Breast epithelium (tissue), 4 donors: ENCODE results near the gene FBXL13. TPM values are rescaled to one million over a fixed set of nuclear protein-coding genes. Genes with fewer than 3 reads are reported as not detected.

Experiments used
- DNase-seq, 2 donors: peaks; one replicate each; pipeline ENCODE4 v3.0.0-alpha.2; 2019; ENCODE audit warnings: low spot score in 2 of 2
- H3K27ac ChIP-seq, 2 donors: fragments of 200-600 bp; sonication (generic) in 1 of 2; one replicate each; pipeline ENCODE4 v1.5.1; 2016 to 2019; ENCODE audit warnings: mild to moderate bottlenecking in 1 of 2
- H3K27me3 ChIP-seq, 2 donors: fragments of 200-600 bp; sonication (generic) in 1 of 2; one replicate each; pipeline versions ENCODE4 v1.5.1 to v1.6.0; 2017 to 2019; ENCODE audit warnings: control low read depth in 1 of 2, mild to moderate bottlenecking in 1 of 2
- H3K36me3 ChIP-seq: fragments of 200-600 bp; one replicate; pipeline ENCODE4 v1.5.1; 2019
- H3K4me1 ChIP-seq, 2 donors: fragments of 200-600 bp; sonication (generic); one replicate each; pipeline ENCODE4 v1.5.1; 2016 to 2019; ENCODE audit warnings: control low read depth in 1 of 2
- H3K4me3 ChIP-seq, 3 donors: fragments of 200-600 bp; sonication (generic); 1 replicate in 2 of 3; 2 replicates in 1 of 3; pipeline ENCODE4 v1.5.1; 2016 to 2019; ENCODE audit warnings: mild to moderate bottlenecking in 3 of 3, moderate library complexity in 2 of 3
- H3K9me3 ChIP-seq, 2 donors: fragments of 200-600 bp; sonication (generic) in 1 of 2; one replicate each; pipeline ENCODE4 v1.5.1; 2016 to 2019; ENCODE audit warnings: control low read depth in 1 of 2
- CTCF ChIP-seq, 3 donors: fragments of 450-650 bp; IDR thresholded peaks; one replicate each; pipeline ENCODE4 v1.5.1; 2016 to 2017; ENCODE audit warnings: antibody characterized with exemption in 3 of 3, mild to moderate bottlenecking in 3 of 3, moderate library complexity in 3 of 3
- POLR2A ChIP-seq: fragments of 450-650 bp; IDR thresholded peaks from one replicate; pipeline ENCODE4 v1.6.1; 2016; ENCODE audit warnings: antibody characterized with exemption, mild to moderate bottlenecking, moderate library complexity
- POLR2AphosphoS5 ChIP-seq, 3 donors: sonication (generic); formaldehyde crosslinking; IDR thresholded peaks; one replicate each; pipeline ENCODE4 v1.6.1; 2017; ENCODE audit warnings: antibody characterized with exemption in 3 of 3
- intact Hi-C: fragments of 100-400 bp; cut with DNase I; formaldehyde crosslinking; loops from one replicate; pipeline ENCODE4 v1.15.1; 2023; ENCODE audit warnings: low total_unique reads
- total RNA-seq, 3 donors: library from RNA; depleted of rRNA; stranded (reverse); fragments of >200 nt; gene quantifications; one replicate each; pipeline ENCODE4 v1.1.0, GENCODE V29; 2016

Gene FBXL13
- total RNA-seq, 3 donors from 2014 or later = 1.1 to 4.2 (median 3.3) TPM

- H3K27me3 ChIP-seq = no peaks in the 10 kb centered on the region
- no peak for DNase-seq
- TF ChIP-seq CTCF (IDR thresholded peaks at IDR 0.05) (no peak), POLR2A (no peak)
- no peaks in the 10 kb centered on the region for H3K9me3 ChIP-seq
- no peaks in the 10 kb centered on the region for H3K36me3 ChIP-seq
- H3K4me3 ChIP-seq = no peak overlapping the region
- intact Hi-C loops = no loop called here
- H3K4me1 ChIP-seq = no peaks in the 10 kb centered on the region
- no peak overlapping the region for H3K27ac ChIP-seq
Measured at GRCh38 chr7:103117465-103117864, 42.9 kb upstream of the FBXL13 start.

- Histone ChIP-seq H3K27me3 (no peaks in the 10 kb centered on the region), H3K36me3 (no peaks in the 10 kb centered on the region), H3K4me1 (no peaks in the 10 kb centered on the region), H3K4me3 (no peak overlapping the region), H3K9me3 (no peaks in the 10 kb centered on the region), H3K27ac (no peak overlapping the region)
- TF ChIP-seq CTCF (IDR thresholded peaks at IDR 0.05) = no peak
- TF ChIP-seq POLR2AphosphoS5 (IDR thresholded peaks at IDR 0.05) = no peak
- TF ChIP-seq POLR2A = no peak
- DNase-seq = no peak
- intact Hi-C loops = no loop called here
Measured at GRCh38 chr7:103116991-103117390, 42.4 kb upstream of the FBXL13 start.

- Histone ChIP-seq H3K9me3 (no peaks in the 10 kb centered on the region), H3K27me3 (no peaks in the 10 kb centered on the region), H3K27ac (no peak overlapping the region), H3K4me3 (no peak overlapping the region), H3K36me3 (no peaks in the 10 kb centered on the region), H3K4me1 (no peaks in the 10 kb centered on the region)
- TF ChIP-seq POLR2AphosphoS5 (IDR thresholded peaks at IDR 0.05) (no peak), CTCF (IDR thresholded peaks at IDR 0.05) (no peak), POLR2A (no peak)
- intact Hi-C loops = no loop called here
- no peak for DNase-seq
Measured at GRCh38 chr7:103116511-103116910, 41.9 kb upstream of the FBXL13 start.

GRCh38 chr7:103115771-103116170 lies 41.2 kb upstream of the FBXL13 start:
- Histone ChIP-seq H3K4me3 (no peak overlapping the region), H3K27me3 (no peaks in the 10 kb centered on the region), H3K27ac (no peak overlapping the region), H3K4me1 (no peaks in the 10 kb centered on the region), H3K9me3 (no peaks in the 10 kb centered on the region), H3K36me3 (no peaks in the 10 kb centered on the region)
- DNase-seq = no peak
- TF ChIP-seq POLR2AphosphoS5 (IDR thresholded peaks at IDR 0.05) = no peak
- TF ChIP-seq CTCF (IDR thresholded peaks at IDR 0.05) = no peak
- no peak for TF ChIP-seq POLR2A
- intact Hi-C loops = no loop called here

GRCh38 chr7:103114576-103115008 lies 40.0 kb upstream of the FBXL13 start:
- Histone ChIP-seq H3K36me3 (no peaks in the 10 kb centered on the region), H3K4me1 (no peaks in the 10 kb centered on the region), H3K27me3 (no peaks in the 10 kb centered on the region), H3K9me3 (no peaks in the 10 kb centered on the region), H3K4me3 (no peak overlapping the region), H3K27ac (no peak overlapping the region)
- DNase-seq = no peak
- TF ChIP-seq POLR2A = no peak
- TF ChIP-seq CTCF (IDR thresholded peaks at IDR 0.05) = no peak
- TF ChIP-seq POLR2AphosphoS5 (IDR thresholded peaks at IDR 0.05) = no peak
- intact Hi-C loops = no loop called here
